C1 segment of cervical spinal cord (tissue), 14 donors: ENCODE measurements around the gene DRAM2.
"Not testable (repeated sequence)": the region's sequence is repeated elsewhere in the genome, so short reads cannot be mapped to it uniquely, and the experiment has no call there.

Experiments used
- DNase-seq, 14 donors: peaks; one replicate each; lab custom pipeline; 2025; lab: John Stamatoyannopoulos, UW

Gene DRAM2

GRCh38 chr1:111142356-111142975 is 2.6 kb upstream of the DRAM2 start:
- DNase-seq = no peak

GRCh38 chr1:111141245-111142220 is 1.6 kb upstream of the DRAM2 start:
- no peak for DNase-seq

GRCh38 chr1:111140680-111140967 is 731 bp upstream of the DRAM2 start:
- DNase-seq = no peak

- DNase-seq = peak in 11 of 14 donors; percentile 28 to 75 (median 63)
These were observed 453 bp downstream of the DRAM2 start for GRCh38 chr1:111139324-111139955.

GRCh38 chr1:111133866-111134265 is 6.0 kb downstream of the DRAM2 start:
- no peak for DNase-seq

- no peak for DNase-seq
These were observed 8.2 kb downstream of the DRAM2 start for GRCh38 chr1:111131693-111132092.

GRCh38 chr1:111129376-111129775 is 10.5 kb downstream of the DRAM2 start:
- DNase-seq = no peak

GRCh38 chr1:111127923-111128643 is 11.8 kb downstream of the DRAM2 start:
- DNase-seq = no peak

GRCh38 chr1:111126354-111126753 is 13.5 kb downstream of the DRAM2 start:
- DNase-seq = no peak

- DNase-seq = no peak
These were observed 23.4 kb downstream of the DRAM2 start for GRCh38 chr1:111116496-111116895.

GRCh38 chr1:111110197-111110899 is 29.5 kb downstream of the DRAM2 start:
- no peak for DNase-seq

- no peak for DNase-seq
These were observed 34.9 kb downstream of the DRAM2 start for GRCh38 chr1:111104981-111105380.

GRCh38 chr1:111101854-111102642 is 37.8 kb downstream of the DRAM2 start:
- no peak for DNase-seq

GRCh38 chr1:111099289-111099688 is 40.6 kb downstream of the DRAM2 start:
- DNase-seq = no peak

GRCh38 chr1:111097356-111098099 is 42.4 kb downstream of the DRAM2 start:
- no peak for DNase-seq

- DNase-seq = not testable (repeated sequence)
These were observed 44.5 kb downstream of the DRAM2 start for GRCh38 chr1:111095421-111095820.

- no peak for DNase-seq
These were observed 50.3 kb downstream of the DRAM2 start for GRCh38 chr1:111089638-111090037.

- DNase-seq = no peak
These were observed 54.2 kb downstream of the DRAM2 start for GRCh38 chr1:111085676-111086075.

- DNase-seq = no peak
These were observed 54.9 kb downstream of the DRAM2 start for GRCh38 chr1:111084999-111085398.
